Heart right ventricle (tissue), 16 donors: ENCODE results near the gene GALNTL6. TPM values are rescaled to one million over a fixed set of nuclear protein-coding genes. Genes with fewer than 3 reads are reported as not detected.

Experiments
- ATAC-seq, 8 donors: fragments of 200-7000 bp; cut with Tn5 transposase; one replicate each; pipeline ENCODE4 v1.9.1; 2020; ENCODE audit warnings: mild to moderate bottlenecking in 8 of 8, moderate library complexity in 8 of 8, moderate number of reproducible peaks in 1 of 8
- DNase-seq, 2 donors: peaks; one replicate each; pipeline ENCODE4 v3.0.0-alpha.2; 2020
- H3K27ac ChIP-seq, 10 donors: fragments of 200-600 bp; sonication (generic) in 2 of 10; one replicate each; pipeline versions ENCODE4 v1.5.0 to v1.8.0; 2020 to 2022; ENCODE audit warnings: mild to moderate bottlenecking in 3 of 10
- H3K27me3 ChIP-seq, 7 donors: fragments of 200-600 bp; one replicate each; pipeline ENCODE4 v1.8.0; 2021 to 2022; ENCODE audit warnings: mild to moderate bottlenecking in 2 of 7
- H3K36me3 ChIP-seq, 9 donors: fragments of 200-600 bp; sonication (generic) in 1 of 9; one replicate each; pipeline versions ENCODE4 v1.5.0 to v1.8.0; 2020 to 2022; ENCODE audit warnings: mild to moderate bottlenecking in 2 of 9
- H3K4me1 ChIP-seq, 9 donors: fragments of 200-600 bp; sonication (generic) in 1 of 9; one replicate each; pipeline versions ENCODE4 v1.5.0 to v1.8.0; 2020 to 2022; ENCODE audit warnings: mild to moderate bottlenecking in 4 of 9
- H3K4me3 ChIP-seq, 10 donors: fragments of 200-600 bp; sonication (generic) in 2 of 10; one replicate each; pipeline versions ENCODE4 v1.5.0 to v1.8.0; 2020 to 2022; ENCODE audit warnings: mild to moderate bottlenecking in 7 of 10, moderate library complexity in 2 of 10
- H3K9me3 ChIP-seq, 11 donors: fragments of 200-600 bp in 10 of 11; sonication (generic) in 2 of 11; one replicate each; pipeline versions ENCODE4 v1.5.0 to v1.8.0; 2013 to 2022; ENCODE audit warnings: mild to moderate bottlenecking in 2 of 11, control low read depth in 1 of 11, moderate library complexity in 1 of 11
- CTCF ChIP-seq, 9 donors: fragments of 200-600 bp; sonication (generic) in 2 of 9; IDR thresholded peaks; one replicate each; pipeline versions ENCODE4 v1.5.0 to v1.8.0; 2021 to 2022; ENCODE audit warnings: antibody characterized with exemption in 9 of 9, mild to moderate bottlenecking in 5 of 9, moderate library complexity in 1 of 9
- WGBS, 2 donors: extraction: QIAGEN DNeasy Blood & Tissue Kit; methylation state at CpG; one replicate each; pipeline ENCODE4 v1.1.7; 2013; ENCODE audit warnings: inconsistent platforms in 1 of 2; 5-methylcytosine and 5-hydroxymethylcytosine counted together
- intact Hi-C, 10 donors: fragments of 100-400 bp; cut with DNase I; formaldehyde crosslinking; loops; one replicate each; pipeline versions ENCODE4 v1.11.1 to v1.14.2; 2022
- polyA plus RNA-seq, 2 donors: library from polyadenylated mRNA; stranded (reverse); fragments of 200-250 nt; gene quantifications; one replicate each; pipeline ENCODE4 v1.2.3, GENCODE V29; 2013
- total RNA-seq, 10 donors: library from RNA; stranded (reverse); fragmentation: NEBNext Ultra II Directional in 3 of 10; extraction: Animal tissue kit (Norgen Biotek cat#: 25700) in 3 of 10; gene quantifications; one replicate each; pipeline versions ENCODE4 v1.2.1 to v1.2.4, GENCODE V29; 2021 to 2023
- donor health status: Arrhythmogenic right ventricular cardiomyopathy.
- donor health status: ischemic (EF 13 %, LVEDD 7.1; RV severe dilation, severe dysfunction).
- donor health status: healthy with polysubstance abuse.
- donor health status: DM: no; HTN: yes; CAD: no.
- donor health status: DM: no; HTN: no; CAD: no.
- donor health status: ischemic (EF 25% LVEDD 6.9; RV normal size, moderate dysfunction).
- donor health status: ischemic (EF 25% LVEDD 5.7; RV mildly dilated, moderate dysfunction).
- donor health status: healthy.
- donor health status: DM: yes; HTN: yes; CAD: no.
- donor health status: Ischemic cardiomyopathy.
- donor health status: ischemic (EF 35%, LVEDD 5.7; RV mildly dilated, moderate dysfunction).
- donor health status: nonischemic (EF 11% LVEDD 7.7; RV severe dilation, severe dysfunction).
- donor health status: DM: yes; HTN: yes; CAD: no.
- donor health status: PGD.
- donor health status: ischemic (EF 29% LVEDD 5.4; RV normal size, mild dysfunction).
- donor health status: nonischemic (EF 23%, LVEDD 6.1; RV moderate dilation, normal function).

Gene GALNTL6
- total and polyA plus RNA-seq, 12 donors = 0.14 to 2.6 (median 0.49) TPM; not detected in 6

GRCh38 chr4:172619218-172619617 is 806.0 kb downstream of the GALNTL6 start:
- intact Hi-C loops = no loop called here
- 82 to 87% methylated on average over 5 of the region's 5 CpGs for WGBS, 2 donors

GRCh38 chr4:172619798-172620197 is 806.6 kb downstream of the GALNTL6 start:
- Histone ChIP-seq H3K4me1 (no peaks in the 10 kb centered on the region), H3K4me3 (no peak overlapping the region), H3K27me3 (no peaks in the 10 kb centered on the region), H3K36me3 (no peaks in the 10 kb centered on the region), H3K9me3 (peaks cover 0 to 3% (median 0%) of the 10 kb centered on the region in 11 donors), H3K27ac (no peak overlapping the region)
- DNase-seq = no peak
- no peak for TF ChIP-seq CTCF (IDR thresholded peaks at IDR 0.05)
- no peak for ATAC-seq
- intact Hi-C loops = no loop called here
- 73 to 78% methylated on average over 2 of the region's 2 CpGs for WGBS, 2 donors

More at GRCh38 chr4:172619218-172619617, 806.0 kb downstream of the GALNTL6 start:
- Histone ChIP-seq H3K4me1 (no peaks in the 10 kb centered on the region), H3K27me3 (no peaks in the 10 kb centered on the region), H3K4me3 (no peak overlapping the region), H3K9me3 (peaks cover 0 to 3% (median 0%) of the 10 kb centered on the region in 11 donors), H3K27ac (no peak overlapping the region), H3K36me3 (no peaks in the 10 kb centered on the region)
- DNase-seq (no peak), ATAC-seq (no peak)
- TF ChIP-seq CTCF (IDR thresholded peaks at IDR 0.05) = no peak

GRCh38 chr4:172628263-172628662 is 815.1 kb downstream of the GALNTL6 start:
- WGBS, 2 donors = 63 to 66% methylated on average over 3 of the region's 3 CpGs
- no peak for ATAC-seq

GRCh38 chr4:172630280-172630679 is 817.1 kb downstream of the GALNTL6 start:
- Histone ChIP-seq H3K4me3 (no peak overlapping the region), H3K36me3 (no peaks in the 10 kb centered on the region), H3K4me1 (no peaks in the 10 kb centered on the region), H3K27me3 (no peaks in the 10 kb centered on the region), H3K27ac (no peak overlapping the region), H3K9me3 (peaks cover 0 to 10% (median 0%) of the 10 kb centered on the region in 11 donors)
- WGBS, 2 donors = 61 to 77% methylated on average over 3 of the region's 3 CpGs
- DNase-seq (no peak), ATAC-seq (no peak)
- intact Hi-C loops = no loop called here
- TF ChIP-seq CTCF (IDR thresholded peaks at IDR 0.05) = no peak

More at GRCh38 chr4:172628263-172628662, 815.1 kb downstream of the GALNTL6 start:
- Histone ChIP-seq H3K4me1 (no peaks in the 10 kb centered on the region), H3K9me3 (peaks cover 0 to 10% (median 0%) of the 10 kb centered on the region in 11 donors), H3K27ac (no peak overlapping the region), H3K4me3 (no peak overlapping the region), H3K27me3 (no peaks in the 10 kb centered on the region), H3K36me3 (no peaks in the 10 kb centered on the region)
- no peak for DNase-seq
- TF ChIP-seq CTCF (IDR thresholded peaks at IDR 0.05) = no peak
- intact Hi-C loops = no loop called here
